Stimulated activated naive B cell treated with anti-CD40 and anti-IgM and Interleukin-4, amounts not matched to agents 10 μg/mL and 1 μg/mL and 100 μg/mL, for 72 hours (primary cell): ENCODE results near the gene IPO9.
A peak's percentile ranks its signal among the peaks of the same experiment; 100 is the strongest.
"Not testable (repeated sequence)": the region's sequence is repeated elsewhere in the genome, so short reads cannot be mapped to it uniquely, and the experiment has no call there.

ENCODE experiments used
- ATAC-seq, 2 donors: fragments of 150-1000 bp; cut with Tn5 transposase; replicated peaks; 2 replicates each; pipeline ENCODE4 v1.10.0; 2021; ENCODE audit warnings: moderate library complexity in 1 of 2
- DNase-seq: peaks from one replicate; pipeline ENCODE4 v3.0.0; 2021
- H3K27ac Mint-ChIP-seq: one replicate; pipeline ENCODE4 v1.8.0; 2022; ENCODE audit warnings: mild to moderate bottlenecking, mixed read lengths
- H3K27me3 Mint-ChIP-seq, 2 donors: one replicate each; pipeline ENCODE4 v1.8.0; 2022; ENCODE audit warnings: mixed read lengths in 2 of 2
- H3K36me3 Mint-ChIP-seq, 2 donors: one replicate each; pipeline ENCODE4 v1.8.0; 2022; ENCODE audit warnings: mixed read lengths in 2 of 2, mild to moderate bottlenecking in 1 of 2
- H3K4me1 Mint-ChIP-seq, 2 donors: one replicate each; pipeline ENCODE4 v1.8.0; 2022; ENCODE audit warnings: mixed read lengths in 2 of 2, mild to moderate bottlenecking in 1 of 2
- H3K4me3 Mint-ChIP-seq, 2 donors: one replicate each; pipeline ENCODE4 v1.8.0; 2022; ENCODE audit warnings: mild to moderate bottlenecking in 2 of 2, mixed read lengths in 2 of 2, moderate library complexity in 1 of 2
- H3K9me3 Mint-ChIP-seq, 2 donors: one replicate each; pipeline ENCODE4 v1.8.0; 2022; ENCODE audit warnings: mixed read lengths in 2 of 2, mild to moderate bottlenecking in 1 of 2

Gene IPO9

GRCh38 chr1:201848230-201848629 is 19.3 kb downstream of the IPO9 start:
- no peak overlapping the region for H3K4me3 Mint-ChIP-seq
- H3K27ac Mint-ChIP-seq: no peak overlapping the region
- ATAC-seq: no peak
- no peaks in the 10 kb centered on the region for H3K27me3 Mint-ChIP-seq
- H3K4me1 Mint-ChIP-seq: peaks cover 3 to 13% of the 10 kb centered on the region in 2 donors
- DNase-seq: no peak
- H3K9me3 Mint-ChIP-seq: no peaks in the 10 kb centered on the region
- H3K36me3 Mint-ChIP-seq: peaks cover 27 to 30% of the 10 kb centered on the region in 2 donors

GRCh38 chr1:201849372-201850052 is 20.6 kb downstream of the IPO9 start:
- peaks cover 3 to 11% of the 10 kb centered on the region in 2 donors for H3K4me1 Mint-ChIP-seq
- DNase-seq: no peak
- no peak overlapping the region for H3K27ac Mint-ChIP-seq
- ATAC-seq: no peak
- no peak overlapping the region for H3K4me3 Mint-ChIP-seq
- peaks cover 29 to 31% of the 10 kb centered on the region in 2 donors for H3K36me3 Mint-ChIP-seq
- H3K9me3 Mint-ChIP-seq: no peaks in the 10 kb centered on the region
- H3K27me3 Mint-ChIP-seq: no peaks in the 10 kb centered on the region

- H3K9me3 Mint-ChIP-seq: no peaks in the 10 kb centered on the region
- H3K27me3 Mint-ChIP-seq: no peaks in the 10 kb centered on the region
- peaks cover 3 to 11% of the 10 kb centered on the region in 2 donors for H3K4me1 Mint-ChIP-seq
- no peak for ATAC-seq
- peaks cover 33 to 35% of the 10 kb centered on the region in 2 donors for H3K36me3 Mint-ChIP-seq
- no peak overlapping the region for H3K4me3 Mint-ChIP-seq
- no peak overlapping the region for H3K27ac Mint-ChIP-seq
- no peak for DNase-seq
Measured at GRCh38 chr1:201850053-201850397, 21.1 kb downstream of the IPO9 start.

GRCh38 chr1:201851949-201852348 is 23.0 kb downstream of the IPO9 start:
- H3K4me3 Mint-ChIP-seq: no peak overlapping the region
- H3K36me3 Mint-ChIP-seq: peaks cover 38 to 43% of the 10 kb centered on the region in 2 donors
- no peaks in the 10 kb centered on the region for H3K9me3 Mint-ChIP-seq
- ATAC-seq (no peak), DNase-seq (no peak)
- H3K27me3 Mint-ChIP-seq: no peaks in the 10 kb centered on the region
- no peak overlapping the region for H3K27ac Mint-ChIP-seq
- H3K4me1 Mint-ChIP-seq: peaks cover 0 to 6% of the 10 kb centered on the region in 2 donors

- H3K36me3 Mint-ChIP-seq: peaks cover 43 to 49% of the 10 kb centered on the region in 2 donors
- H3K27ac Mint-ChIP-seq, DNase-seq: not testable (repeated sequence)
Measured at GRCh38 chr1:201856722-201857121, 27.8 kb downstream of the IPO9 start.

GRCh38 chr1:201859424-201859823 is 30.5 kb downstream of the IPO9 start:
- ATAC-seq (no peak), DNase-seq (no peak)
- peaks cover 36 to 47% of the 10 kb centered on the region in 2 donors for H3K36me3 Mint-ChIP-seq
- H3K4me3 Mint-ChIP-seq: no peak overlapping the region
- no peak overlapping the region for H3K27ac Mint-ChIP-seq
- H3K4me1 Mint-ChIP-seq: no peaks in the 10 kb centered on the region
- no peaks in the 10 kb centered on the region for H3K9me3 Mint-ChIP-seq
- no peaks in the 10 kb centered on the region for H3K27me3 Mint-ChIP-seq

More at GRCh38 chr1:201856722-201857121, 27.8 kb downstream of the IPO9 start:
- H3K4me1 Mint-ChIP-seq, H3K9me3 Mint-ChIP-seq, ATAC-seq, H3K27me3 Mint-ChIP-seq, H3K4me3 Mint-ChIP-seq: not testable (repeated sequence)

GRCh38 chr1:201861448-201861847 is 32.5 kb downstream of the IPO9 start:
- Mint-ChIP-seq H3K4me1 (no peaks in the 10 kb centered on the region), H3K36me3 (peaks cover 34 to 37% of the 10 kb centered on the region in 2 donors), H3K27me3 (no peaks in the 10 kb centered on the region), H3K9me3 (no peaks in the 10 kb centered on the region), H3K27ac (no peak overlapping the region), H3K4me3 (no peak overlapping the region)
- ATAC-seq (no peak), DNase-seq (no peak)

- Mint-ChIP-seq H3K4me3 (no peak overlapping the region), H3K9me3 (no peaks in the 10 kb centered on the region), H3K36me3 (peaks cover 46 to 48% of the 10 kb centered on the region in 2 donors), H3K27ac (no peak overlapping the region), H3K27me3 (no peaks in the 10 kb centered on the region), H3K4me1 (no peaks in the 10 kb centered on the region)
- DNase-seq (no peak), ATAC-seq (no peak)
Measured at GRCh38 chr1:201870397-201870796, 41.4 kb downstream of the IPO9 start.

GRCh38 chr1:201874672-201875071 is 45.7 kb downstream of the IPO9 start:
- Mint-ChIP-seq H3K27ac (peak overlapping the region; percentile 3), H3K4me1 (peaks cover 2 to 5% of the 10 kb centered on the region in 2 donors), H3K36me3 (peaks cover 39 to 56% of the 10 kb centered on the region in 2 donors), H3K4me3 (no peak overlapping the region), H3K9me3 (no peaks in the 10 kb centered on the region), H3K27me3 (no peaks in the 10 kb centered on the region)
- ATAC-seq (no peak), DNase-seq (no peak)

- H3K4me1 Mint-ChIP-seq: peaks cover 3 to 5% of the 10 kb centered on the region in 2 donors
- H3K4me3 Mint-ChIP-seq: no peak overlapping the region
- no peaks in the 10 kb centered on the region for H3K27me3 Mint-ChIP-seq
- H3K36me3 Mint-ChIP-seq: peaks cover 31 to 48% of the 10 kb centered on the region in 2 donors
- peak overlapping the region; percentile 31 for H3K27ac Mint-ChIP-seq
- ATAC-seq (no peak), DNase-seq (no peak)
- H3K9me3 Mint-ChIP-seq: no peaks in the 10 kb centered on the region
Measured at GRCh38 chr1:201876148-201876818, 47.3 kb downstream of the IPO9 start.

- Mint-ChIP-seq H3K27me3 (no peaks in the 10 kb centered on the region), H3K4me3 (no peak overlapping the region), H3K27ac (no peak overlapping the region), H3K36me3 (peaks cover 21 to 34% of the 10 kb centered on the region in 2 donors), H3K9me3 (no peaks in the 10 kb centered on the region), H3K4me1 (peaks cover 6 to 18% of the 10 kb centered on the region in 2 donors)
- DNase-seq (no peak), ATAC-seq (peak; percentile 38 to 60)
Measured at GRCh38 chr1:201877877-201878401, 49.0 kb downstream of the IPO9 start.

GRCh38 chr1:201880928-201881571 is 52.1 kb downstream of the IPO9 start:
- peaks cover 10 to 18% of the 10 kb centered on the region in 2 donors for H3K36me3 Mint-ChIP-seq
- peak overlapping the region; percentile 62 for H3K27ac Mint-ChIP-seq

GRCh38 chr1:201881617-201882016 is 52.7 kb downstream of the IPO9 start:
- Mint-ChIP-seq H3K4me3 (no peak overlapping the region), H3K9me3 (no peaks in the 10 kb centered on the region), H3K36me3 (peaks cover 6 to 13% of the 10 kb centered on the region in 2 donors), H3K27ac (peak overlapping the region; percentile 62), H3K4me1 (peaks cover 13 to 34% of the 10 kb centered on the region in 2 donors), H3K27me3 (peaks cover 3 to 5% of the 10 kb centered on the region in 2 donors)
- DNase-seq: no peak
- no peak for ATAC-seq

More at GRCh38 chr1:201880928-201881571, 52.1 kb downstream of the IPO9 start:
- H3K9me3 Mint-ChIP-seq: no peaks in the 10 kb centered on the region
- no peak for ATAC-seq
- H3K4me3 Mint-ChIP-seq: no peak overlapping the region
- peaks cover 0 to 5% of the 10 kb centered on the region in 2 donors for H3K27me3 Mint-ChIP-seq
- H3K4me1 Mint-ChIP-seq: peaks cover 15 to 34% of the 10 kb centered on the region in 2 donors
- DNase-seq: no peak

GRCh38 chr1:201882665-201883132 is 53.7 kb downstream of the IPO9 start:
- ATAC-seq (peak; percentile 90 to 91), DNase-seq (peak; percentile 41)
- peaks cover 10 to 13% of the 10 kb centered on the region in 2 donors for H3K27me3 Mint-ChIP-seq
- H3K9me3 Mint-ChIP-seq: no peaks in the 10 kb centered on the region
- H3K4me3 Mint-ChIP-seq: no peak overlapping the region
- no peak overlapping the region for H3K27ac Mint-ChIP-seq
- H3K36me3 Mint-ChIP-seq: peaks cover 2 to 8% of the 10 kb centered on the region in 2 donors
- peaks cover 13 to 34% of the 10 kb centered on the region in 2 donors for H3K4me1 Mint-ChIP-seq
